ENCODE measurements around the gene PICK1.

Gene PICK1

DNA sequence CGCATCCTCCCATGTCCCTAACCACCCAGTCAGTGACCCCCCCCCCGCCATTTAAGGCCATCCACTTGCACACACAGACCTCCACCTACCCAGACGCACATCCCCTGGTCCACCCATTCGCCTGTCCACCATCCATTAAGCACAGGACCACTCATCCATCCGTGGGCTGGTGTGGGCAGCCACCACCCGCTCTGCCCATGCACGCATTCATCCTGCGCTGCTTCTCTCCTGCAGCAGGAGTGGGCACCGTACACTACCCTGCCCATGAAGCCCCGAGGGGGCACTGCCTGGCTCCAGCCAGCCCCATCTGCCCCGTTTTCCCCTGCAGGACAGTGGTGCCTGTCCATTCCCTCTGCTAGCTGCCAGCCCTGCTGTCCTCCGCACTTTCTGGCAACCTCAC lies 30.7 kb downstream of the PICK1 start:
- DNase-seq (ENCODE audit: low read depth, low spot score), result no peak

DNA sequence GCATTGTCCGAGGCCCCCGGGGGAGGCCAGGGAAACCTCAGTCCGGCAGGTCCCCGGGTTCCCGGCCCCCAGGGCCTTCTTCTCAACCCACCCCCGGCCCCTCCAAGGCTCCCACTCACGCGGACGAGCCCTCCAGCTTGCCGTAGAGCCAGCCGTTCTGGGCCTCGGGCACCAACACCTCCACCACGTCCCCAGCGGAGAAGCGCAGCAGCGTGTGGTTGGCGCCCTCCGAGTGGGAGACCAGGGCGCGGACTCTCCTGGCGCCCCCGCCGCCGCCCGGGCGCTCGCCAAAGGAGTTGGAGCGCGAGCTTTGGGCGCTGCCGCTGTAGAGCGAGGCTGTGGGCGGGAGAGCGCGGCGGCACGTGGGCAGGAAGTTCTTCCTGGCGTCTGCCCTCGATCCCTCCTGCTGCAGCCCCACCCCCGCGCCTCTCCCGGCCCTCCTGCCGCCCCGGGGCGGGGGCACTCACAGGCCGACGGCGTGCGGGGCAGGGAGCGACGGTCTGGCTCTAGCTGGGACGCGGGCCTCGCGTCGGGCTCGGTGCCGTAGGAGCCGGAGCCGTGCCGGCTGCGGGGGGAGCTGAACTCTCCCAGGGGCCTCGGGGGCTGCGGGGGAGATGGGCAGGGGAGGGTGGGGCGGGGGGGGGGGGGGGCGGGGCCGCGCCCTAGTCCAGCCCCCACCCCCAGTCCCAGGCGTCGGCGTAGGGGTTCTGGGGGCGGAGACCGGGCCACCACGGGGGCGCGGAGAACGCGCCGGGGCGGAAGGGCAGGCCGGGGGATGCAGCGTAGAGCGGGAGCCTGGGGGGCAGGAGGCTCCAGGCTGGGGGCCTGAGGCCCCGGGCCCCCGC lies 31.6 kb downstream of the PICK1 start:
- no peak for DNase-seq (ENCODE audit: low read depth, low spot score)

DNA sequence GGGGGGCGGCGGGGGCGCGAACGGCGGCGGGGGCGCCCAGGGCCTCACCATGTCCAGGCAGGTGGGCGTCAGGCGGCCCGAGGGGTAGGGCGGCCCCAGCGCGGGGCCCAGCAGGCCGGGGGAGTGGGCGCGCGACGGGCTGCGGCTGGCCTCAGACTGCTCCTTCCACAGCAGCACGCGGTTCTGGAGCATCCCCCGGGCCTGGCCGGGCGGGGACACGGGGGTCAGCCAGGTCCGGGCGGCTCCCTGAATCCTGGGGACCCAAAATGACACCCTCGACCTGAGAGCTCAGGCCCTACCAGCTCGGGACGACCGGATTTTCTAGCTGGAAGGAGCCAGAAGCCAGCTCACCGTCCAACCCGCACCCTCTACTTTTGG lies 32.3 kb downstream of the PICK1 start:
- DNase-seq (ENCODE audit: low read depth, low spot score), result no peak

DNA sequence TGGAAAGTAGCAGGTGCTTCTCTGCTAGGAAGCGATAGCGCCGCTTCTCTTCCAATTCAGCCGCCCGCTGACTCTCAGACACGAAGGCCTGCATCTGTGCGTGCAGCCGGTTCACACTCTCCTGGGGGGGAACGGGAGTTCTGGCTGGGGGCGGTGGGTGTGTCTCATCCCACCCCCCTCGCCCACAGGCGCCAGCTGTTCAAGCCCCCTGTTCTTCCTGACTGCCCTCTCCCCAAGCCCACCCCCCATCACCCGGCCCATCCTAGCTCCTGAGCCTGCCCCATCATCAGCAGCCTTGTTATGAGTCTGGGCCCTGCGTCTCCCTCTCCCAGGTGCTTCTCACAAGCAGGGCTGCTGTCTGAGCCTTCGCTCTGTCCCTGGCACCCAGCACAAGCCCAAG lies 39.9 kb downstream of the PICK1 start:
- no peak for DNase-seq (ENCODE audit: low read depth, low spot score)

DNA sequence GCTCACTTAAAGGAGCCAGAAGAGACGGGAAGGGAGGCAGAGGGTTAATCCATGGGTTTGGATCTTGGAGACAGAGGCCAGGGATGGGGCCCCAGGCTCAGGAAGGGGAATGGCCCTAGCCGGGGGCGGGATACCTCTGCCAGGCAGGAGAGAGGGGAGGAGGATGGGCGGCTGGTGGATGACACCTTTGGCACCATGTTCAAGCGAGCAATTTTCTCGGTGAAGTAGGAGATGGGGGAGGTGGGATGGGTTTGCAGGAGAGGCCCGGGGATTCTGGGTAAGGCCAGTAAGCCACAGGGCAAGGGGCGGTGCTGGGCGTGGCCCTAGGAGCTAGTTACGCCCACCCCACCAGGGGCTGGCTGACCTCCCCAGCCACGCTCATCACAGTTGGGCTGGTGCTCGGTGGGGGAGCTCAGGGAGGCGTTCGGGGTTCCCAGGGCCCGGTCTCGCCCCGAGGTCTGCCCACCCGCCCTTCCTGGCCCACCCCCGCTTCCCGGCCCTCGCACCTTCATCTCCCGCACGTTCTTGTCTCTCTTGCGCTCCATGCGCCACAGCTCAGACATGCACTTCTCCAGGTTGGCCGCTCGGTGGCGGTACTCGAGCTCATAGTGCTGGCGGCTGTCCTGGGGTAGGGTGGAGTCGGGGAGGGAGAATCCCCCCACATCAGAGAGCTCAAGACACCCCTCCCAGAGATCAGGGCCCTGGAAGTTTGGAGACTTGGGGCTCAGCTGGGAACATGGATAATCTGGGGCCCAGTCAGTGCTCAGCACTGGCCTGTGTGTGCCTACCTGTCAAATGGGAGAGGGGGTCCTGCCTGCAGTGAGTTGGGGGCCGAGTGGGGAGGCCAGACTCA lies 40.6 kb downstream of the PICK1 start:
- DNase-seq (ENCODE audit: low read depth, low spot score), result no peak

DNA sequence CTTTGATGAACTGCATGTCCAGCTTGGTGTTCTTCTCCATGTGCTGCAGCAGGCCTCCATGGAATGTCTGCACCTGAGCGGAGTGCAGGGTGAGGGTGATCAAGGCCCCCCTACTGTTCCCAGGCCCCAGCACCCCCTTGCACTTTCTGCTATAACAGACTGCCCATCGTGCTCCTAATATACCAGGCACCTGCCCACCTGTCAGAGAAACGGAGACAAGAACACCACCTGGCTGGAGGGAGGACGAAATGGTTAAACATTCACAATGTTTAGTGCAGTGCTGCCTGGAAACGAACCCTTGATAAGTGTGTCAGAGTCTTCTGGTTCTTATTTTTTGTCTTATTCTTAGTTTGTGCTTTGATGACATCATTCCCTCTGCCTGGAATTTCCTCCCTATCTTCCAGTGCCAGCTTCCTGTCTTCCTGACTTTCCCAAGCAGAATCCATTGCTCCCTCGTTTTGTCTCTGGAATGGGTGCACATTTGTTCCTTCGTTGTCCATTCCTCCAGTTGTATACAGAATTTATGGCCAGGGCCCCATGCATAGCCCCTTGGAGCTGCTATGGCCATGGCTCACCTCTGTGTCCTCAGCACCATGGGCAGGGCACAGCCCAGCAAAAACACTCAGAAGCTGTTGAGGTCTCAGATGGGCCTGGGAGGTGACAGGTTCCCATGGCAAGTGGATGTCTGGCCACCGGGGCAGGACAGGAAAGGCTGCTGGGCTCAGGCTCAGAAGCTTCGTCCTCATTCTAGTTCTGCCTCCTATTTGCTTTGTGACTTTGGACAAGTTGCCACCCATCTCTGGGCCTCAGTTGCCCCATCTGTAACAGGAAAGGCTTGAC lies 41.4 kb downstream of the PICK1 start:
- DNase-seq (ENCODE audit: low read depth, low spot score), result no peak

- no peak for DNase-seq (ENCODE audit: low read depth, low spot score)
These were observed 46.4 kb downstream of the PICK1 start for GRCh38 chr22:38103641-38104040.

DNA sequence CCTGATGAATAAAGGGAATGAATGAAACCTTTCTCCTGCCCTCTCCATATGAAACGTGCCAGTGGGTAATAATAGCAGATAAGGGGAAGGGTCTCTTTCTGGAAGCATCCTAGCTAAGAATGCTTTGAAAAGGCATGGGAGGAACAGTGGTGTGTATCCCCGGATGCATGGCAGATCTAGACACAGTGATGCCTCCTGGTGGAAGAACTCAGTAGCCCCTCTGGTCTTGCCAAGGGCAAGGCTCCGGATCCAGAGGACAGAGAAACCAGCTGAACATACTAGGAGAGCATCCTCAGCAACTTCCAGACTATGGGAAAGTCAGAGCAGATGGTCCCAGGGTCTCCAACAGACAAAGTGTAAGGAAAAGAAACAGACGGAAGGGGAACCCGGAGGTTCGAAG lies 46.9 kb downstream of the PICK1 start:
- no peak for DNase-seq (ENCODE audit: low read depth, low spot score)

- no peak for DNase-seq (ENCODE audit: low read depth, low spot score)
These were observed 49.8 kb downstream of the PICK1 start for GRCh38 chr22:38106814-38107578.

DNA sequence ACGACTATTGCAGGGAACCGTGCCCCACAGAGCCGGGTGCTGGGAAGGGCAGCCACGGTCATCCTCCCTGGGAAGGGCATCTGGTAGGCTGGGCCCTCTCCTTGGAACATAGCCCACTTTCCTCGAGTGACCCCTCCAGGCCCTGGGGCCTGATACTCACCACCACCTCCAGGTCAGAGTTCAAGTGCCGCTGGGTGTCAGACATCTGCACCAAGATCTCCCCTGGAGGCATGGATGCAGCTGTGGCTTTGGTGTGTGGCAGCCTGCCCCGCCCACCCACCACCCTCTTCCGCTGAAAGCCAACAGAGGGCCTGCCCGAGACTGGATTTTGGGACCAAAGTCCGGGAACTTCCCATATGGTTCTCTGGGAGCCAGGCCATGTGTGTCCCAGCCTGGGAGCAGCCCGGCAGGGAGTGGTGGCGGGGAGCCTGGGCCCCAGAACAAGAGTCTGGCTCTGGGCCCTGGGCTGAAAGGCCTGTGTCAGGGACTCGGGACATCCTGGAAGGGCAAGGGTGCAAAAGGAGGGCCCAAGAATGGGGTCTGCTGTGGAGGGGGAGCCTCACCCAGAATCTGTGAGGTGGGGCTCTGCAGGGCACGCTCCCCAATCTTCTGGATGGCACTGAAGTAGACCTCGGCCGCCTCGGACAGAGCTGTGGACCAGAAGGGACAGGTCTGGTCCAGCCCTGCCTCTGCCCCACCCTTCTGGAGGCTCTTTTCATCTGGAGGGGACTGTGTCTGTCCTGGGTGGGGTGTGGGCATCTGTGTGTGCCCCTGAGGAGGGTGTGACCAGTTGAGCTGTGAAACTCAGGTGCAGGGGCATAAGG lies 50.7 kb downstream of the PICK1 start:
- DNase-seq (ENCODE audit: low read depth, low spot score), result no peak

DNA sequence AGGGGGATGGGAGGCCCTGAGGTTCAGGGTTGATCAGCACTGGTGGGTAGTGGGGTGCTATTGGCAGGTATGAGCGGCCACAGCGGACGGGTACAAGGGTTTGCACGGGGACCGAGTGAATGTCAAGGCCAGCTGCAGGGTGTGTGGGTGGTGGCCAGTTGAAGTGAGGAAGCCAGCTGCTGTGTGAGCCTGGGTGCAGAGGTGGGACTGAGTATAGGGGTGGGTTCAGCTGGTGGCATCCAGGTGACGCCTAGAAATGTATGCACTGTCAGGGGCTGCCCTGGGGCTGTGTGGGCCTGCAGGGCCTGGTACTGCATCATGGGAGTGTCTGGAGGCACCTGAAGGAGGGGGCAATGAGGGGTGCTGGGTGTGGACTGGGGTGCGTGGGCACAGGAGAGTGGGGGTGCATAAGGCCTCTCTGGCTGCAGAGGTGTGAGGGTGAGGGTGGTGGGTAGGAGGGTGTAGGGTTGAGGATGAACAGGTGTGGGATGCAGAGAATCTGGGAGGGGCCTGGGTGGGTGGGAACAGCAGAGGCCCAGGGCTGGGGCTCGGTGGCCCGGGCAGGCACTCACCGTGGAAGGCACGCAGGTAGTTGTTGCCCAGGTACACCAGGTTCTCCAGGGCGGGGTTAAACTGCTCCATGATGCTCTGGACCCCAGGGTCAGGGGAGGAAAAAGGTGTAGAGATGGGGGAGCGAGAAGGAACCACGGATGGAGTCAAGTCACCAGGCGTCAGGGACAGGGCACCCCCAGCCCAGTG lies 51.5 kb downstream of the PICK1 start:
- DNase-seq (ENCODE audit: low read depth, low spot score), result no peak

- no peak for DNase-seq (ENCODE audit: low read depth, low spot score)
These were observed 52.3 kb downstream of the PICK1 start for GRCh38 chr22:38109371-38110001.

- DNase-seq (ENCODE audit: low read depth, low spot score), result no peak
These were observed 53.0 kb downstream of the PICK1 start, which contains the start of gene BAIAP2L2 for GRCh38 chr22:38110008-38110862. BAIAP2L2 (minus strand) TSS chr22:38110684; CDS start chr22:38110525, 159 bp downstream.

GRCh38 chr22:38110863-38111852 lies 54.0 kb downstream of the PICK1 start:
- DNase-seq (ENCODE audit: low read depth, low spot score), result no peak

- DNase-seq (ENCODE audit: low read depth, low spot score), result no peak
These were observed 54.7 kb downstream of the PICK1 start for GRCh38 chr22:38111925-38112355.

GRCh38 chr22:38112381-38112780 lies 55.2 kb downstream of the PICK1 start:
- no peak for DNase-seq (ENCODE audit: low read depth, low spot score)

All from iPS DF 19.7 (cell line).